Measurements from ENCODE around the gene CRYBA2.

Gene CRYBA2

DNA sequence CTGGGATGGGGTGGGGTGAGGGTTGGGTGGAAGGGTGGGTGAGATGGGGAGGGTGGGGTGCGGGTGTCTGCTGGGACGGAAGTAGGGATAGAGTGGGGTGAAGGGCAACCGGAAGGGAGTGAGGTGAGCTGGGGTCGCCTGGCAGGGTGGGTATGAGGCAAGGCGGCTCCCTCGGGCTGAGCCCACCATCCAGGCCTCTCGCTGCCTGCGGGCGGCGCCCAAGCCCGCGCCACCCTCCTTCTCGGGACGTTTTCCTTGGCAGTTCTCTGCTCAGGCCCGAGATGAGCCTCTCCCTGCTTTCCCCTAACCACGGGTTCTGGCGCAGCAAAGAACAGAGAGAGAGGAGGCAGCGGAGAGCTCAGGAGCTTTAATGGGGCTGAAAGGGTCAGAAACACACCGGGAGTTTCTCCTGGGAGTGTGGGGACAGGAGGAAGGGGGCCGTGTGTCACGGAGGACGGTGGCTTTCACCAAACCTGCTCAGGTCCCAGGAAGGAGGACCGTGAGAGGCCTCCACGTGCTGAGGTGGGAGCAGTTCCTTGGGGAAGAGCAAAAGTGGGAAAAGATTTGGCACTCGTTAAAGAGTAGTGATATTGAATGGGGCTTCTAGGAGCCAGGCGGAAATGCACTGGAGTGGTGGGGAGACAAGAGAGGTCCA is 12.4 kb downstream of the CRYBA2 start:
- peak; percentile 73 for DNase-seq

DNA sequence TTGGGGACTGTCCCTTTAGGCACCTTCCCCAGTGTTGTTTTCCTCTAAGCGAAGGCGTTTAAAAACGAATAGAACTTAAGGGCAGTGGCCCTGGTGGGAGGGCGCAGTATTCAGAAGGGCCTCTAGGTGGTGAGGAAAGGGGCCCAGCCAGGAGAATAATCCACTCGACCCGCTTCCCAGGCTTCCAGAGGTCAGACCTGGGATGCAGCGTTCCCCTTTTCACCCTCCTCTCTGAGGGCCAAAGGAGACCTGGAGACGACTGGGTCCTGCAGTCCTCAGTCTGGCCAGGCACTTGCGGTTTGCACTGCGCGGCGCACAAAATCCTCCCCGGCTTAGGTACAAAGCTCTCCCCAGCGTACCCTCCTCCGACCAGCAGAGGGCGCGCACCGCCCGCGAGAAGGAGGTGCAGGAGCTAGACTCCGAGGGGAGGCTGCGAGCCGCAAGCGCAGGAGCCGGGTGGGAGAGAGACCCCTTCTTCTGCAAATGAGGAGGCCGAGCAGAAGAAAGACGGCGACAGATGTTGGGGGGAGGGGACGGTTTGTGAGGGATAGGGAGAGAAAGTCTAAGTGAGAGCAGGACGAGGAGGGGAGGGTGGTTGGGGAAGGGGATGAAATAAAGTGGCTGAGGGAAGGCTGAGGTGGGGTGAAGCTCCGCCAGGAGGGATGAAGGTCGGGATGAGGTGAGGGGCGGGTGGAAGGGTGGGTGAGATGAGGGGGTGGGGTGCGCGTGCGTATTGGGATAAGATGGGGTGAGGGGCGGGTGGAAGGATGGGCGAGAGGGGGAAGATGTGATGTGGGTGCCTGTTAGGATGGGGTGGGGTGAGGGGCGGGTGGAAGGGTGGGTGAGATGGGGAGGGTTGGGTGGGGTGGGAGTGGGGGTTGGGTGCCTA is 13.1 kb downstream of the CRYBA2 start:
- peak; percentile 93 for DNase-seq

DNA sequence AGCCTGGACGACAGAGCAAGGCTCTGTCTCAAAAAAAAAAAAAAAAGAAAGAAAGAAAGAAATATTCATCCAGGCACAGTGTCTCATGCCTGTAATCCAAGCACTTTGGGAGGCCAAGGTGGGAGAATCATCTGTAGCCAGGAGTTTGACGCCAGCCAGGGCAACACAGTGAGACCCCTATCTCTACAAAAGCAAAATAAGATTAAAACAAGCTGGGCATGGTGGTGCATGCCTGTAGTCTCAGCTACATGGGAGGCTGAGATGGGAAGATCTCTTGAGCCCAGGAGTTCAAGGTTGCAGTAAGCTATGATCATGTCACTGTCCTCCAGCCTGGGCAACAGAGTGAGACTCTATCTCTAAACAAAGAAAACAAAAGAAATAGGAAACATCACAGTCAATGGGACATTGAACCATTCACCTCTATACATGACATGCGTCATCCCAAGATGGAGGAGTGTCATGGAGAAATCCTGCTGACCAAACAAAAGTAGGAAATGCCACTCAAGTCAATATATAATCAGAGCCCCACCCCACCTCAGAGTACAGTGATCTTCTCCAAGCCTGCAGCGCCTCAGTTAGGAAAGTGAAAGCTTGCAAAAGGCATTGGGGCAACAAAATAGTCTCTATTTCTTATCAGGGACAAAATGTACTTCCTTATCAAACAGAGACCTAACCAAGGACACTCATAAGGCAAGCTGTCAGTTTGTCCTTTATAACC is 18.0 kb downstream of the CRYBA2 start:
- no peak for DNase-seq

DNA sequence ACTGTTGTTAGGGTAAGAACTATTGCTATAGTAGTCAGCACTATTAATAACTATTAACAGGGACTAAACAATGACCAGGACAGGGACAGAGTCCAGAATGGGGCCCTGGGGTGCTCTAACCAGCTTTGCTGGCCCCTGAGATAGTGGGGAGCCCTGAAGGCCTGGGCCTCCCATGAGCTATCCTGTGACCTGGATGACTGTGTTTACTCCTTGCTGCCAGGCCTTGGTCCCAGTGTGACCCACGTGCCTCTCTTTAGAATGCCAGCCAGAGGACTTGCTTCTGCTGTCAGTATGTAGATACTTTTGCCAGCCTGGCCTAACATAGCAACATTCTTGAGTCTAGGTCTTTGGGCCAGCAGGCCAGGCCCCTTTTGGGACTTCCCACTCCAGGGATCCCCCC is 22.3 kb downstream of the CRYBA2 start:
- DNase-seq, result no peak

DNA sequence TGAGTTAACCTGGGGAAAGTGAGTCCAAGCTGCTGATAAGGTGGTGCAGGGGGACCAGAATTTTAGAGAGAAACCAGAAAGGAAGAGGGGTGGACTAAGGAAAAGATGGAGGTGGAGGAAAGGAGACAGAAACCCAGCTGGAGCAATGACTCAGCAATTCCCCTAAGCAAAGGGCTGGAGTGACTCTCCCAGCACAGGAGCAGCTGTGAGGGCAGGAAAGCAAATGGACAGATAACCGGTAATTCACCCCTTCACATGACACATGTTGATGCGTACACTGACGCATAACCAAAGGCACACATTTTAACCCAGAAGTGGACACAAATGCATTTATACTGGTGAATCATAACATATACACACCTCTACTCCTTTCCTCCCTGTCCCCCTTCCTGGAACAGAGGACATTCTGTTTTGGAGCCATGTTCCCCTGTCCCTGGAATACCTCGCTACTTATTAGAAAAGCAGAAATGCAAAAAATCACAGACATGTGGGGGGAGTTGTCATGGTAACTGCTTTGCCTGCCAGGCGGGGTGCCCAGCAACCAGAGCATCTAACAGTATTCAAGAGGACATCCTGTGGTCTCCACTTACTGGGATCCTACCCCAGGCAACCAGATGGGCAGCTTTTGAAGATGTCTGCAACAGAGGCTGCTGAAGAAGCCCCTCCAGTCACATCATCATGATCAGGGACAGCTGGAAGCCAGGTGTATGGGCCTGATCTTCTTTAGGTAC is 29.0 kb downstream of the CRYBA2 start:
- DNase-seq, result no peak

DNA sequence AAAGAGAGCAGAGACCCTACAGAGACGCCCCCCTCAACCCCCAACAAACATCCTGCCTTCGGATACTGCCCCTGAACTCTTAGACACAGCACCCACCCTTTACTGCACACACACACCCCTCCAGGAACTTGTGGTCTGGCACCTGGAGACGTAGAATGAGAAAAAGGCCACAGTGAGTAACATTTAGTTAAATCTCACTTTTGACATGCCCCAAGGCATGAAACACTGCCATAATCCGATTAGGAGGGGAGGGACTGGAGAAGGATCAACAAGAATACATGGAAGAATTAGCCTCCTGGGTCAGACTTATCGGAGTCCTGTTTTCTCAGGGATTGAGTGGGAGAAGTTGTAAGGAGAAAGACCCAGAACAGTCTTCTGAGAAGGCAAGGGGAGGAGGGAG is 29.6 kb downstream of the CRYBA2 start:
- no peak for DNase-seq

DNA sequence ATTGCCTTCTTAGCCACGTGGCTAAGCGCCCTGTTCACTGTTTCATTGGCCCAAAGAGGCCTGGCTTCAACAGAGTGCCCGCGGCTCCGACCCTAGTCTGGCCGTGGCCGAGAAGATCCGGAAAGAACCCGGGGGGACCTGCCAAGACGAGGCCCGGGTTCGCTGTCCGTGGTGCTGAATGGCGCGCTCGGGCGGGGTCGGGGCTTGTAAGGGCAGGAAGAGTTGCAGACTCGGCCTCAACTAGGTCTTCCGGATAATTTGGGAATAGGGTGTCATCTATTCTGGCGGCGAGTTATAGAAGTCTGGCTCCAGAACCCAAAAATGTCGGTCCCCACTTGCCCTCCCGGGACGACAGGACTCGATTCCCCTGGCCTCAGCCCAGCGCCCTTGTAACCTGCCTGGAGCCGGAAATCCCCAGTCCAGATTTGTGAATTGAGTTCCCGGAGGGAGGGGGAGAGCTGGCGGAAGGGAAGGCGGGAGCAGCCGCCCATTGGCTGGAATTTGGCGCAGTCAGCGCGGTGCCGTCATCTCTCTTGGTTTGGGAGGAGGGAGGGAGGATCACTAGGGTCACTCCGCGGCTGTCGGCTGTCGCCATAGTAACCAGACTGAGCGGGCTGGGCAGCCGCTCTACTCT is 30.2 kb downstream of the CRYBA2 start:
- DNase-seq, result peak; percentile 85

DNA sequence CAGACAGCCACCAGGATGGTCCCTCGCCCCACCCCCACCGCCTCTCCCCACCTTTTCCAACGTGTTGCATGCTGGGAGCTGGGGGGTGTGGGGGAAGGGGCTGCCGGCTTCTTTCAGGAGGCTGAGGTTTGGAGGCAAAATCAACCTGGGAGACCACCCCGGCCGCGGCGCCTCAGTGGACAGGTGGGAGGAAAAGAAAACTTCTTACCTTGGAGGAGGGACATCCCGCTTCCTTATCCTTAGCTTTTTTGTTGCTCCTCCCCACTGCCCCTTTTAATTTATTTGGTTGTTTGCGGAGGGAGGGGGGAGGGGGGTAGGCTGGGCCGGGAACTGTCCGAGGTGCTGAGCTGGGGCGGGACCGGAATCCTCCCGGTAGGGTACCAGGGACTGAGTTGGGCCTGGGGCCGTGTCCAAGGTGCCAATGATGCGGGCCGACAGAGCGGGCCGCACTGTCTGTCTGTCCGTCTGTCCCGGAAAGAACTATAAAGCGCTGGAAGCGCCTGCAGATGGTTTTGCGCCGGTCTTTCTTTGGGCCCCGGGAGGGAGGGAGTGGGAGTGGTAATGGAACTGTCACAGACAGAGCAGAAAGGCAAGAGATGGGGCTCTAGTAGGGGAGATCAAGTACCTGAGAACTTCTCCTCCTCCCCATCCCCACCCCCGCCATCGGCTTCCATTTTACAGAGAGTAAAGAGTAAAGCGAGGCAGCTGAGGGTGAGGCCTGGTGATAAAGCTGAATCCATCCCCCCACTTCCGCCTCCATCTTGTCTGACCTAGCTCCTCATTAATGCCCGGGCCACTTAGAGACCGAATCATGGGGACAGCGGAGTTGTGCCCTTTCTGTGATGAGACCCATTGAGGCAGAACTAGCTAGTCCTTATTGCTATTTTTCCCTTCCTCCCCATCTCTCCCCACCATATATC is 31.3 kb downstream of the CRYBA2 start:
- peak; percentile 56 for DNase-seq

DNA sequence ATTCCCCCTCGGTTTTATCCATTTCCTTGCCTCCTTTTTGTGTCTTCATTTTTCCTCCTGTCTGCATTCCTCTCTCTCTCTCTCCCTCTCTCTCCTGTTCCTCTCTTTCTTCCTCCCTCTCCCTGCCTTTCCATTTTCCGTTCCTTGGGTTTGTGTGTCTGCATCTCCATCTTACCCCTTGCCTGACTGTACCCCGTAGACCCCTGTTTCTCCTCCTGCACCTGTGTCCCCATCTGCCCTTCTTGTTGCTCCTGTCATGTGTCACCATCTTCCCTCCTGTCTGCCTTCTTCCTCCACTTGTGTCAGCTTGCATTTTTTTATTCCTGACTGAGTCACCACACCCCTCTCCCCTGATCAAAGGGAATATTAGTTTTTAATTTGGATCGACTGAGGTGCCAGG is 32.0 kb downstream of the CRYBA2 start:
- no peak for DNase-seq

DNA sequence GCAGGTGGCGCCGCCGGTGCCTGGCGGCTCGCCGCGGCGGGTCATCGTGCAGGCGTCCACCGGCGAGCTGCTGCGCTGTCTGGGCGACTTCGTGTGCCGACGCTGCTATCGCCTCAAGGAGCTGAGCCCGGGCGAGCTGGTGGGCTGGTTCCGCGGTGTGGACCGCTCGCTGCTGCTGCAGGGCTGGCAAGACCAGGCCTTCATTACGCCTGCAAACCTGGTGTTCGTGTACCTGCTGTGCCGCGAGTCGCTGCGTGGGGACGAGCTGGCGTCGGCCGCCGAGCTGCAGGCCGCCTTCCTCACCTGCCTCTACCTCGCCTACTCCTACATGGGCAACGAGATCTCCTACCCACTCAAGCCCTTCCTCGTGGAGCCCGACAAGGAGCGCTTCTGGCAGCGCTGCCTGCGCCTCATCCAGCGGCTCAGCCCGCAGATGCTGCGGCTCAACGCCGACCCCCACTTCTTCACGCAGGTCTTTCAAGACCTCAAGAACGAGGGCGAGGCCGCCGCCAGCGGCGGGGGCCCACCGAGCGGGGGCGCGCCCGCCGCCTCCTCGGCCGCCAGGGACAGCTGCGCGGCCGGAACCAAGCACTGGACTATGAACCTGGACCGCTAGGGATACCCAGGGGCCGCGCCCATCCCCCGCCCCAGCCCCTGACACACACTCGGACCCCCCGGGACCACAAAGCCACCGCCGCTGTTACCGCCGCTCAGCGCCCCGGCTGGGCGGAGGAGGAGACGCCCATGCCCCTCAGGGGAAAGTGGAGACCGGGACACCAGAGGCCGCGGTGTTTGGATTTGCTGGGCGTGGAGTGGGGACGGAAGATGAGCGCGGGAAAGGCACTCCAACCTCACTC is 32.7 kb downstream of the CRYBA2 start:
- DNase-seq, result no peak

DNA sequence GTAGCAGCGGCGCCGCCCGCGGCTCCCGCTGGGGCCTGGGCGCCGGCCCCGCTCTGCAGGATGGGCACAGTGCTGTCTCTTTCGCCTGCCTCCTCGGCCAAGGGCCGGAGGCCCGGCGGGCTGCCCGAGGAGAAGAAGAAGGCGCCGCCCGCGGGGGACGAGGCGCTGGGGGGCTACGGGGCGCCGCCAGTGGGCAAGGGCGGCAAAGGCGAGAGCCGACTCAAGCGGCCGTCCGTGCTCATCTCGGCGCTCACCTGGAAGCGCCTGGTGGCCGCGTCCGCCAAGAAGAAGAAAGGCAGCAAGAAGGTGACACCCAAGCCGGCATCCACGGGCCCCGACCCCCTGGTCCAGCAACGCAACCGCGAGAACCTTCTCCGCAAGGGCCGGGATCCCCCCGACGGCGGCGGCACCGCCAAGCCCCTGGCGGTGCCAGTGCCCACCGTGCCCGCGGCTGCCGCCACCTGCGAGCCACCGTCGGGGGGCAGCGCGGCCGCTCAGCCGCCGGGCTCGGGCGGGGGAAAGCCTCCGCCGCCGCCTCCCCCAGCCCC is 33.4 kb downstream of the CRYBA2 start:
- DNase-seq, result no peak

DNA sequence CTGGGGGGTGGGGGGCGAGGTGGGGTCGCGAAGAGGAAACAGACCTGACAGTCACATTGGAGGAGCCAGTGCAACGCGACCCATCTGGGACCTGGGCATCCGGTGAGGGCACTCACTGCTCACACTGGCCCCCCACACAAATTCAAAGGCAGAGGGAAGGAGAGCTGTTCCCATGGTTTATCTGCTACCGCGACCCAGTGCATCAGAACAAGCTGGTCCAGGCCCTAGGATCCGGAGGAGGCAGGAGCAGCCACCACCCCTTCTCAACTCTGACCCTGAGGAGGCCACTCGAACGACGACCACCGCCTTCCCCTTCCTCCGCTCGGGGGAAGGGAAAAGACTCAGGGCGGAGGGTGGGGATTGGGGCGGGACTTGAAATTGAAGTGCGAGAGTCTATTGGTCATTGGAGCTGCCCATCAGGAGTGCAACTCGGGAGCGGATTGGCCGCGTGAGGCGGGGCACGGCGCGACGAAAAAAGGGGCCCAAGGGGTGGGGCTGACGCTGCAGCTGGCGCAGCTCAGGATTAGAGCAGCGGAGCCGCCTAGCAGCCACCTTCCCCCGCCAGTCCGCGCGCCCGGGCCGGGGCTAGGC is 34.0 kb downstream of the CRYBA2 start, which contains the start of gene CDK5R2:
CDK5R2 (plus strand) TSS at position 526 of the 591 bp plus-strand sequence. CDS start 155 bp downstream, outside the sequence.
- peak; percentile 95 for DNase-seq

DNA sequence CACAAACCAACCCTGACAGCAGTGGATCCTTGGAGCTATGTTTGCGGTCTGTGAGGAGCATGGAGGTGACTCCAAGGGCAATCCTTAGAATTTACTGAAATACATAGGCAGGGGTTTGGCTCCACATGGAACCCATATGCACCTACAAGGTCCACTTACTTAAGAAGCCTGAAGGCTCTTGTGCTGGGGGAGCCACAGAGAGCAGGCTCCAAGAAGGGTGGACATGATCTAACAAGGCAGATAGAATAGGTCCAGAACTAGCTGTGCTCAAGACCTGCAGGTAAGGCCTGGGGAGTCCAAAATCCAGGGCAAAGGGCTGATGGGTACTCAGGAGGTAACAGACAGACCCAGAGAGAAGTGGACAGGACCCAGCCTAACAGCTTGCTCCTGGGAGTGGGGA is 34.9 kb downstream of the CRYBA2 start:
- no peak for DNase-seq

DNA sequence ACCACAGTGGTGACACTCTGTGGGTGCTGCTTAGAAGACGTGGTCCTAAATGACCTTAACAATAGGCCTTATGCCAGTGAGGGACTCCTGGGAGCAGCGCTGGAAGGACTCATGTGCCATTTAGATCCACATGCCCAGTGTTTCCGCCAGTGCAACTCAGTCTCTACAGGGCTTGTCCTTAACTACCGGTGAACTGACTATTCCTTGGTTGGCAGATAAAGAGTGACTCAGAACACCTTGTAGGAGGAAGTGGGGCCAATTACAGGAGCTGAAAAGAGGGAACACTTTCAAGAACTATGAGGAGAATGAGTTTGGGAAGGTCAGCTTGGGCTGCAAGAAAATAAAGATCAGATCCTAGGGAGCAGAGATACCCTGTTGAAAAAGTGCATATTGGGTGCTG is 35.6 kb downstream of the CRYBA2 start:
- DNase-seq, result no peak

DNA sequence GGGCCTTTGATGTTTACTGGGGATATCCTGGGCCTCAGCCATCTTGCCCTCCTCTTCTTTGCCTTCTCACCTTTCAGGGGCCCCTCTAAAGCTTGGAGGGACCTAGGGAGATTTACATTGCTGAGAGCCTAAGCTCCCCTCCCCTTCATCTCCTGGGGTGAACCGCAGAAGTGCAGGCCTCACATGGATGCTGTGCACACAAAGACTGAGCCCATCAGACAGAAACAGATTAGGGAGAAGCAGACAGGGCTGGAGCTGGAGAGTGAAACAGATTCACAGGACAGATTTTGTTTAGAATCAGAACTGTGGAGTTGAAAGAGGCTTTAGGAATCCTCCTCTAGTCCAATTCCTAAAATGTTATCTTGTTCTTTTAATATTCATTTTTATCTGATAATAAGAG is 37.2 kb downstream of the CRYBA2 start:
- DNase-seq, result no peak

DNA sequence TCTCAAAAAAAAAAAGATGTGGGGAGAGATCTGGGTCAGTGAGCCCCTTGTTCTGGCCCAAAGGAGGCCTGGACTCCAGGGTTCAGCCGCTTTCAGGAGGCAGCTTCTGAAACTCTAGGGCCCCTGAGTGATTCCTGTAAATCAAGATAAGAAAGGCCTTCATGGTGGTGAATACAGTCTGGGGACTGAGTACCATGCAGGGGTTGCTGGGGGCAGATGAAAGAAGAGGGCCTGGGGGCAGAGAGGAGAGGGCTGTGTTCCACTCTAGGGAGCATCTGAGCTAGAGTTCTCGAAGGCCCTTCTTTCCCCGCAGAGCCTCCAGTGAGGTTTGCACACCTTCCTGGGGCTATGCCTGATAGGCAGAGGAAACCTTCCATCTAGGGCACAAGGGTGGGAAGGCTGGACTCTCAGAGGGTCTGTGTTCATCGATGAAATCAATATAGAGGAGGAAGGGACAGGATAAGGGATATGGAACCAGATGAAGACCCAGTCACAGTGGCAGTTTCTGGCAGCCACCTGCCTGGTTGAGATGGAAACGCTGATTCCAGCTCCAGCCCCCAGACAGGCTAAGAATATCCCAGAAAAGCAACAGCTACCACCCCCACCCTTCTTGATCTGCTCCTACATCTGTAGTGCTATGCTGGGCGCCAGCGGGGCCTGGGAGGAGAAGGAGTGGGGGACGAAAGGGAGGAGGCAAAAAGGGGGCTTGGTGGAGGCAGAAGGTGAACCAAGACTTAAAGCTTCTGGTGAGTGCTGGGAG is 38.5 kb downstream of the CRYBA2 start:
- no peak for DNase-seq

DNA sequence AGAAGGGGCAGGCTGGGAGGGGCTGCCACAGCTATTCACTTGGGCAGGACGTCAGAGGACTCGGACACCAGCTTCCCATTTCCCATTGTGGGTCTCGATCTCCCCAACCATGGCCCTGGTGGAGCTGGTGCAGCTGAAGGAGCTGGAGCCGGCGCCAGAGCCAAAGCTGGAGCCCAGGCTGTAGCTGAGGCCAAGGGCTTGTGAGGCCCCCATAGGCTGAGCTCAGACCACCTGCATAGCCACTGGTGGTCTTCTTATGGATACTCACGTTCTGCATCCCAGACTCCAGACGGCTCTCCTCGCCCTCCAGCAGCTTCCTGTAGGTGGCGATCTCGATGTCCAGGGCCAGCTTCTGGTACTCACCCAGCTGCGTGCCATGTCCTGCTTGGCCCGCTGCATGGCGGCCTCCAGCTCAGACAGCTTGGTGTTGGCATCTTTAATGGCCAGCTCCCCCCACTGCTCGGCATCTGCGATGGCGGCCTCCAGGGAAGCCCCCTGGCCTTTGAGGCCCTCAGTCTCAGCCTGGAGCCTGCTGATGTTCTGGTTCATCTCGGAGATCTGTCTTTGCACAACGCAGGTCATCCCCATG is 39.8 kb downstream of the CRYBA2 start:
- no peak for DNase-seq

DNA sequence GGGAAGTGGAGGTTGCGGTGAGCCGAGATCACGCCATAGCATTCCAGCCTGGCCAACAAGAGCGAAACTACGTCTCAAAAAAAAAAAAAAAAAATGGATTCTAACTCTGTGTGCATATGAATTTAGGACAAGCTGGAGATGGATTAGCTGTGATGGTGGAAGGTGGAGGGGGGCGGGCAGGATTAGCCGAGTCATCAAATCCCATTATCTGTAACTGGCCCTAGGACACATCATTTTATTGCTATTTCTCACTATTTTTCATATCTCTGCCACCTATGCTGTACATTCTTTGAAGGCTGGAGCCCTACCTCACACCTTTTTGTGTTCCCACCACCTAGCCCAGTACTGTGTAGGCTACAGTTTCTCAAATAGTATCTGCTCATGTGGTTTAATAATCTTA is 41.1 kb downstream of the CRYBA2 start:
- no peak for DNase-seq
